ENCODE results near the gene TPD52L1.

Gene TPD52L1

GRCh38 chr6:125310994-125311649, 157.5 kb downstream of the TPD52L1 start:
- DNase-seq, result peak in 2 of 5 experiments; percentile 26 to 40

- no peak for DNase-seq
These were observed 158.9 kb downstream of the TPD52L1 start for GRCh38 chr6:125312478-125312877.

- no peak for DNase-seq
These were observed 159.4 kb downstream of the TPD52L1 start for GRCh38 chr6:125312950-125313349.

Data from T-helper 2 cell (primary cell).